ENCODE data around the gene RAB3A. TPM values are rescaled to one million over a fixed set of nuclear protein-coding genes. Genes with fewer than 3 reads are reported as not detected.

RAB3A gene
- total RNA-seq, 1 experiment from 2014 or later: 4.0 TPM

DNA sequence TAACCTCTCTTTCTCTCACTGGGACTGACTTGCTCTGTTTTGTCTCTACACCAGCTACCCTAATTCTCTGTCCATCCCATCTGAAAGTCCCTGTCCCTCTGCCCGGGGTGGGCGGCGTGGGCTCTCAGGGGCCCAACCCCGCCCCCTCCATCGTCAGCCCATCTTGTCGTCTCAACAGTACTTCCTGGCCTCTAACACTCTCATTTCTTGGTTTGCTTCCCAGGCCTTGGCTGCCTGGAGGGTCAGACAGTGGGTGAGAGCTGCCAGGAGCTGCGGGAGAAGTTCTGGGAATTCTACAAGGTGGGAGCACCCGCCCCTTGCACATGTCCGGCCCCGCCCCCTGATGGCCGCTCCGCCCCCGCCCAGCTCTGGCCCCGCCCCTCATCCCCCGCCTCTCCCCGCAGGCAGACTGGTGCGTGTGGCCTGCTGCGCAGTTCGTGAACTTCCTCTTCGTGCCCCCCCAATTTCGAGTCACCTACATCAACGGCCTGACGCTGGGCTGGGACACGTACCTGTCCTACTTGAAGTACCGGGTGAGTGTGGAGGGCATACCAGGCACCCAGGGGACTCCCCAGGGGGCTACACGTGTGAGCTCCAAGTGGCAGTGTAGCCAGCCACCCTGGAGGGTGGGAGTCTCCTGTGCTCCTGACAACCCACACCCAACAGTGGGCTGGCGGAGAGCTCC, 9.1 kb downstream of the RAB3A start:
- Histone ChIP-seq H3K4me1 (replicated peaks; ENCODE audit: insufficient read depth) (peaks cover 16% of the 10 kb centered on the region), H3K9me3 (ENCODE audit: insufficient read depth, low read depth) (no peaks in the 10 kb centered on the region), H3K36me3 (ENCODE audit: low read depth) (no peaks in the 10 kb centered on the region), H3K27ac (no peak overlapping the region), H2AFZ (no peak overlapping the region), H3K4me3 (peak overlapping the region; percentile 90; the same call in 1 of the 2 replicates), H3F3A (ENCODE audit: insufficient read depth, low read depth) (peaks cover 32% of the 10 kb centered on the region), H3K79me2 (ENCODE audit: low read depth) (peaks cover 12% of the 10 kb centered on the region), H3K27me3 (ENCODE audit: insufficient read depth, low read depth) (no peaks in the 10 kb centered on the region), H3K4me2 (peak overlapping the region; percentile 79), H4K20me1 (ENCODE audit: insufficient read depth) (no peaks in the 10 kb centered on the region), H3K9me2 (ENCODE audit: insufficient read depth) (no peaks in the 10 kb centered on the region)
- BruUV-seq (replicated peaks): no TSS peak
- no peak for DNase-seq
- CTCF ChIA-PET: interaction anchor here (0.6 kb wide), 1 partner anchor 50 kb away, joined by 3 read pairs; no protein-coding TSS in a partner anchor
- intact Hi-C loops (cut with micrococcal nuclease; ENCODE audit: unreplicated experiment): loop anchor here (5.0 kb wide), 3 partner anchors 58 to 218 kb away; partner anchors contain the start of gene PGPEP1
- POLR2A ChIA-PET (ENCODE audit: unreplicated experiment): no interaction called here
- TF ChIP-seq, protein P1, sequence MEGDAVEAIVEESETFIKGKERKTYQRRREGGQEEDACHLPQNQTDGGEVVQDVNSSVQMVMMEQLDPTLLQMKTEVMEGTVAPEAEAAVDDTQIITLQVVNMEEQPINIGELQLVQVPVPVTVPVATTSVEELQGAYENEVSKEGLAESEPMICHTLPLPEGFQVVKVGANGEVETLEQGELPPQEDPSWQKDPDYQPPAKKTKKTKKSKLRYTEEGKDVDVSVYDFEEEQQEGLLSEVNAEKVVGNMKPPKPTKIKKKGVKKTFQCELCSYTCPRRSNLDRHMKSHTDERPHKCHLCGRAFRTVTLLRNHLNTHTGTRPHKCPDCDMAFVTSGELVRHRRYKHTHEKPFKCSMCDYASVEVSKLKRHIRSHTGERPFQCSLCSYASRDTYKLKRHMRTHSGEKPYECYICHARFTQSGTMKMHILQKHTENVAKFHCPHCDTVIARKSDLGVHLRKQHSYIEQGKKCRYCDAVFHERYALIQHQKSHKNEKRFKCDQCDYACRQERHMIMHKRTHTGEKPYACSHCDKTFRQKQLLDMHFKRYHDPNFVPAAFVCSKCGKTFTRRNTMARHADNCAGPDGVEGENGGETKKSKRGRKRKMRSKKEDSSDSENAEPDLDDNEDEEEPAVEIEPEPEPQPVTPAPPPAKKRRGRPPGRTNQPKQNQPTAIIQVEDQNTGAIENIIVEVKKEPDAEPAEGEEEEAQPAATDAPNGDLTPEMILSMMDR (conservative IDR thresholded peaks at IDR 0.05): no peak
- TF ChIP-seq EZH2 (IDR thresholded peaks at IDR 0.05; ENCODE audit: low read depth): no peak

DNA sequence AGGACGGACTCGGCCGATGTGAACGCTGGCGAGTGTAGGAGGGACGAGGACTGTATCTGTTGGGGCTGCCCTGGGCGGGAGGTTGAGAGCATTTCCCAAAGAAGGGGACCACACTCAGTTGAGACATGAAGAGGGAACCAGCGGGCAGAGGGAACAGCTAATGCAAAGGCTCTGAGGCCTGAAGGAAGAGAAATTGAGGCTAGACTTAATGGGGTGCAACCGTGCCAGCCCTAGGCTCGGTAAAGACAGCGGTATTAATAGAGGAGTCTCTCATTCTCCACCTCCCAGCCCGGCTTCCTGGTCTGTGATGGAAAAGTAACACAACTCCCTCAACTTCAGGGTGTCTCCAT, 9.7 kb downstream of the RAB3A start:
- TF ChIP-seq, protein P1 (conservative IDR thresholded peaks at IDR 0.05): no peak
- no peak for TF ChIP-seq EZH2 (IDR thresholded peaks at IDR 0.05; ENCODE audit: low read depth)
- Histone ChIP-seq H3F3A (ENCODE audit: insufficient read depth, low read depth) (peaks cover 32% of the 10 kb centered on the region), H3K4me2 (peak overlapping the region; percentile 79), H3K4me1 (replicated peaks; ENCODE audit: insufficient read depth) (peaks cover 16% of the 10 kb centered on the region), H2AFZ (no peak overlapping the region), H3K9me3 (ENCODE audit: insufficient read depth, low read depth) (no peaks in the 10 kb centered on the region), H4K20me1 (ENCODE audit: insufficient read depth) (no peaks in the 10 kb centered on the region), H3K79me2 (ENCODE audit: low read depth) (peaks cover 12% of the 10 kb centered on the region), H3K36me3 (ENCODE audit: low read depth) (no peaks in the 10 kb centered on the region), H3K27me3 (ENCODE audit: insufficient read depth, low read depth) (no peaks in the 10 kb centered on the region), H3K4me3 (peak overlapping the region; percentile 90; the same call in 1 of the 2 replicates), H3K9me2 (ENCODE audit: insufficient read depth) (no peaks in the 10 kb centered on the region), H3K27ac (no peak overlapping the region)
- ChIA-PET POLR2A (ENCODE audit: unreplicated experiment) (no interaction called here), CTCF (no interaction called here)
- BruUV-seq (replicated peaks): TSS peak; percentile 60
- intact Hi-C loops (cut with micrococcal nuclease; ENCODE audit: unreplicated experiment): loop anchor here (5.0 kb wide), 3 partner anchors 58 to 218 kb away; partner anchors contain the start of gene PGPEP1
- DNase-seq: no peak

DNA sequence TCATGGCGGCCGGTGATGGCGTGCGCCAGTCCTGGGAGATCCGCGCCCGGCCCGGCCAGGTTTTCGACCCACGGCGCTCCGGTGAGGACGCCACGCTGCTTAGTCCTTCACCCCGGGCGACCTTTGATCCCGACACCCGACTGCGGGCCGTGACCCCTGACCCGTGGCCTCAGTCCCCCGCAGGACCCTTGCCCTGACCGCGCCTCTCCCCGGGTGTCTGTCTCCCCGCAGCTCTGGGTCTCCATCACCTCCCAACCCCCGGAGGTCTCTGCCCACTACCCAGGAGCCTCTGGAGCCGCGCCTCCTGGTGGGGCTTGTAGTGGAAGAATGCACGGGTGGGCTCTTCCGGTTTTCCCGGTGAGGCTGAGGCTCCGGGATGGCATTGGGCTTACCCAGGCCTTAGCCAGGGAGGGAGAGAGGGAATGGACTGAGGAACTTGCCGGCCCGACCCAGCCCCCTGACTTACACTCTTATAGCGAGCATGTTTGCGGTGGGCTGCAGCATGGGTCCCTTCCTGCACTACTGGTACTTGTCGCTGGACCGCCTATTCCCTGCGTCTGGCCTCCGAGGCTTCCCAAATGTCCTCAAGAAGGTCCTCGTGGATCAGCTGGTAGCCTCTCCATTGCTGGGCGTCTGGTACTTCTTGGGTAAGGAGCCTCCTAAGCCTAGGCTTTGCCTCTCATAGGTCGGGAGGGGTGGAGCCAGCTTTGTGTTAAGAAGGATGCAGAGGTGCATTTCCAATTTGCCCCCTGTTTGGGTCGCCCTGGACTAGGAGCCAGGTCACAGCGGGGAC, 10.3 kb downstream of the RAB3A start:
- POLR2A ChIA-PET (ENCODE audit: unreplicated experiment): interaction anchor here (0.6 to 0.7 kb wide), 5 partner anchors 17 to 711 kb away, joined by 3 to 8 read pairs (median 3); partner anchors contain the start of gene JUND
- Histone ChIP-seq H3K4me2 (peak overlapping the region; percentile 79), H3K9me3 (ENCODE audit: insufficient read depth, low read depth) (no peaks in the 10 kb centered on the region), H3K27ac (peak overlapping the region; percentile 35), H3K4me1 (replicated peaks; ENCODE audit: insufficient read depth) (peaks cover 16% of the 10 kb centered on the region), H2AFZ (peak overlapping the region; percentile 86), H3K27me3 (ENCODE audit: insufficient read depth, low read depth) (no peaks in the 10 kb centered on the region), H3K36me3 (ENCODE audit: low read depth) (no peaks in the 10 kb centered on the region), H3K9me2 (ENCODE audit: insufficient read depth) (no peaks in the 10 kb centered on the region), H3F3A (ENCODE audit: insufficient read depth, low read depth) (peaks cover 32% of the 10 kb centered on the region), H3K4me3 (peak overlapping the region; percentile 90), H3K79me2 (ENCODE audit: low read depth) (peaks cover 12% of the 10 kb centered on the region), H4K20me1 (ENCODE audit: insufficient read depth) (no peaks in the 10 kb centered on the region)
- no peak for TF ChIP-seq EZH2 (IDR thresholded peaks at IDR 0.05; ENCODE audit: low read depth)
- TF ChIP-seq, protein P1 (conservative IDR thresholded peaks at IDR 0.05): no peak
- CTCF ChIA-PET: interaction anchor here (0.6 to 2.0 kb wide), 4 partner anchors 20 to 128 kb away, joined by 3 to 7 read pairs (median 4); no protein-coding TSS in a partner anchor
- BruUV-seq (replicated peaks): no TSS peak
- DNase-seq: no peak
- intact Hi-C loops (cut with micrococcal nuclease; ENCODE audit: unreplicated experiment): loop anchor here (2.0 to 5.0 kb wide), 4 partner anchors 41 to 219 kb away; partner anchors contain the start of genes PGPEP1 and PIK3R2
